Neural cell (in vitro differentiated cells): ENCODE results near the gene IL1RAPL2. TPM values are rescaled to one million over a fixed set of nuclear protein-coding genes. Genes with fewer than 3 reads are reported as not detected.
"Not testable (repeated sequence)": the region's sequence is repeated elsewhere in the genome, so short reads cannot be mapped to it uniquely, and the experiment has no call there.

Experiments
- H2AFZ ChIP-seq: fragments of 200-600, 300-800 bp; sonication (generic), shearing (Covaris generic); 2 replicates; pipeline ENCODE4 v1.6.0; 2014; ENCODE audit warnings: low read depth, mild to moderate bottlenecking, antibody characterized with exemption, low read length, moderate library complexity
- H3F3A ChIP-seq: fragments of 200-600 bp; shearing (Covaris generic); 2 replicates; pipeline ENCODE4 v1.6.1; 2016; ENCODE audit warnings: mild to moderate bottlenecking, moderate library complexity, mixed read lengths, antibody characterized with exemption, low read length; ENCODE audit not compliant: insufficient read depth, poor library complexity, severe bottlenecking
- H3K27ac ChIP-seq: fragments of 200-600, 300-800 bp; sonication (generic), shearing (Covaris generic); 2 replicates; pipeline ENCODE4 v1.5.1; 2014; ENCODE audit warnings: mild to moderate bottlenecking, low read length, moderate library complexity
- H3K27me3 ChIP-seq: fragments of 300-800, 200-600 bp; sonication (generic), shearing (Covaris generic); 2 replicates; pipeline ENCODE4 v1.6.0; 2014; ENCODE audit warnings: mild to moderate bottlenecking, low read depth, low read length, moderate library complexity; ENCODE audit not compliant: insufficient read depth
- H3K36me3 ChIP-seq: fragments of 300-800, 200-600 bp; sonication (generic), shearing (Covaris generic); 2 replicates; pipeline ENCODE4 v1.5.1; 2014; ENCODE audit warnings: mild to moderate bottlenecking, antibody characterized with exemption, low read length, moderate library complexity; ENCODE audit not compliant: insufficient read depth
- H3K4me2 ChIP-seq: fragments of 300-800, 200-600 bp; sonication (generic), shearing (Covaris generic); 2 replicates; pipeline ENCODE4 v1.6.0; 2014; ENCODE audit warnings: mild to moderate bottlenecking, low read length
- H3K4me3 ChIP-seq: fragments of 300-800, 200-600 bp; sonication (generic), shearing (Covaris generic); 2 replicates; pipeline ENCODE4 v1.5.1; 2014; ENCODE audit warnings: mild to moderate bottlenecking, low read length, moderate library complexity
- H3K79me2 ChIP-seq: fragments of 200-600 bp; shearing (Covaris generic); replicated peaks from 2 replicates; pipeline ENCODE4 v1.6.0; 2014; ENCODE audit warnings: mild to moderate bottlenecking, low read length, moderate library complexity; ENCODE audit not compliant: insufficient read depth
- H3K9ac ChIP-seq: fragments of 300-800, 200-600 bp; sonication (generic), shearing (Covaris generic); 2 replicates; pipeline ENCODE4 v1.6.1; 2016; ENCODE audit warnings: mild to moderate bottlenecking, low read length, mixed read lengths
- H3K9me2 ChIP-seq: fragments of 200-600 bp; shearing (Covaris generic); 2 replicates; pipeline ENCODE4 v1.6.1; 2016; ENCODE audit warnings: mild to moderate bottlenecking, low read length, mixed read lengths; ENCODE audit not compliant: insufficient read depth
- H3K9me3 ChIP-seq: fragments of 200-600, 300-800 bp; sonication (generic), shearing (Covaris generic); 2 replicates; pipeline ENCODE4 v1.6.1; 2016; ENCODE audit warnings: mild to moderate bottlenecking, mixed run types, low read length, moderate library complexity, mixed read lengths
- H4K20me1 ChIP-seq: fragments of 200-600 bp; shearing (Covaris generic); 2 replicates; pipeline ENCODE4 v1.6.1; 2016; ENCODE audit warnings: mild to moderate bottlenecking, mixed run types; ENCODE audit not compliant: insufficient read depth
- EP300 ChIP-seq: fragments of 450-650 bp; conservative IDR thresholded peaks from 2 replicates; pipeline ENCODE4 v1.6.1; 2014; ENCODE audit warnings: antibody characterized with exemption, mild to moderate bottlenecking, moderate library complexity; ENCODE audit not compliant: poor library complexity, severe bottlenecking
- EZH2 ChIP-seq: fragments of 200-600, 300-800 bp; shearing (Covaris generic), sonication (generic); IDR thresholded peaks from 2 replicates; pipeline ENCODE4 v1.6.1; 2014; ENCODE audit warnings: antibody characterized with exemption, low read length, borderline replicate concordance, mild to moderate bottlenecking; ENCODE audit not compliant: insufficient read depth, poor library complexity, severe bottlenecking
- MXI1 ChIP-seq: fragments of 450-650 bp; conservative IDR thresholded peaks from 2 replicates; pipeline ENCODE4 v1.6.1; 2014; ENCODE audit warnings: antibody characterized with exemption, mild to moderate bottlenecking; ENCODE audit not compliant: poor library complexity, severe bottlenecking
- POLR2AphosphoS5 ChIP-seq: IDR thresholded peaks from 2 replicates; pipeline ENCODE4 v1.6.1; 2012
- RAD21 ChIP-seq: fragments of 450-650 bp; conservative IDR thresholded peaks from 2 replicates; pipeline ENCODE4 v1.6.1; 2014; ENCODE audit warnings: antibody characterized with exemption, mild to moderate bottlenecking, moderate library complexity
- REST ChIP-seq: IDR thresholded peaks from 2 replicates; pipeline ENCODE4 v1.6.1; 2012; ENCODE audit warnings: borderline replicate concordance
- SMC3 ChIP-seq: fragments of 450-650 bp; conservative IDR thresholded peaks from 2 replicates; pipeline ENCODE4 v1.6.1; 2014; ENCODE audit warnings: antibody characterized with exemption, mild to moderate bottlenecking, moderate library complexity; ENCODE audit not compliant: poor library complexity
- TAF1 ChIP-seq: IDR thresholded peaks from 2 replicates; pipeline ENCODE4 v1.6.1; 2012; ENCODE audit warnings: low read depth
- polyA plus RNA-seq: library from polyadenylated mRNA; depleted of rRNA; stranded (reverse); fragments of >200 nt; gene quantifications from 2 replicates; pipeline ENCODE4 v1.2.3, GENCODE V29; 2014
- TF ChIP-seq, protein P1 (sequence below): fragments of 450-650 bp; IDR thresholded peaks from 2 replicates; pipeline ENCODE4 v1.5.1; 2014; ENCODE audit warnings: antibody characterized with exemption, mild to moderate bottlenecking, moderate library complexity; ENCODE audit not compliant: poor library complexity, severe bottlenecking

The IL1RAPL2 gene
- polyA plus RNA-seq, 1 donor from 2014 or later: not detected

- Histone ChIP-seq H4K20me1 (no peaks in the 10 kb centered on the region), H3K9me3 (no peaks in the 10 kb centered on the region), H3K27ac (no peak overlapping the region), H3K79me2 (no peaks in the 10 kb centered on the region), H3K9me2 (no peaks in the 10 kb centered on the region), H3K9ac (no peak overlapping the region), H2AFZ (no peak overlapping the region), H3F3A (no peaks in the 10 kb centered on the region), H3K4me3 (no peak overlapping the region), H3K4me2 (no peak overlapping the region), H3K36me3 (no peaks in the 10 kb centered on the region), H3K27me3 (no peaks in the 10 kb centered on the region)
- no peak for TF ChIP-seq POLR2AphosphoS5
- TF ChIP-seq MXI1: no peak
- TF ChIP-seq, protein P1, sequence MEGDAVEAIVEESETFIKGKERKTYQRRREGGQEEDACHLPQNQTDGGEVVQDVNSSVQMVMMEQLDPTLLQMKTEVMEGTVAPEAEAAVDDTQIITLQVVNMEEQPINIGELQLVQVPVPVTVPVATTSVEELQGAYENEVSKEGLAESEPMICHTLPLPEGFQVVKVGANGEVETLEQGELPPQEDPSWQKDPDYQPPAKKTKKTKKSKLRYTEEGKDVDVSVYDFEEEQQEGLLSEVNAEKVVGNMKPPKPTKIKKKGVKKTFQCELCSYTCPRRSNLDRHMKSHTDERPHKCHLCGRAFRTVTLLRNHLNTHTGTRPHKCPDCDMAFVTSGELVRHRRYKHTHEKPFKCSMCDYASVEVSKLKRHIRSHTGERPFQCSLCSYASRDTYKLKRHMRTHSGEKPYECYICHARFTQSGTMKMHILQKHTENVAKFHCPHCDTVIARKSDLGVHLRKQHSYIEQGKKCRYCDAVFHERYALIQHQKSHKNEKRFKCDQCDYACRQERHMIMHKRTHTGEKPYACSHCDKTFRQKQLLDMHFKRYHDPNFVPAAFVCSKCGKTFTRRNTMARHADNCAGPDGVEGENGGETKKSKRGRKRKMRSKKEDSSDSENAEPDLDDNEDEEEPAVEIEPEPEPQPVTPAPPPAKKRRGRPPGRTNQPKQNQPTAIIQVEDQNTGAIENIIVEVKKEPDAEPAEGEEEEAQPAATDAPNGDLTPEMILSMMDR: no peak
Observed at GRCh38 chrX:104670051-104670450, 104.1 kb downstream of the IL1RAPL2 start.

GRCh38 chrX:104677517-104677916 is 111.5 kb downstream of the IL1RAPL2 start:
- H3K4me3 ChIP-seq, H3K4me2 ChIP-seq, H4K20me1 ChIP-seq, H3K79me2 ChIP-seq, H3K9me3 ChIP-seq, H2AFZ ChIP-seq, H3K27ac ChIP-seq, H3K9ac ChIP-seq, H3K27me3 ChIP-seq, H3K36me3 ChIP-seq, H3K9me2 ChIP-seq, H3F3A ChIP-seq: not testable (repeated sequence)

DNA sequence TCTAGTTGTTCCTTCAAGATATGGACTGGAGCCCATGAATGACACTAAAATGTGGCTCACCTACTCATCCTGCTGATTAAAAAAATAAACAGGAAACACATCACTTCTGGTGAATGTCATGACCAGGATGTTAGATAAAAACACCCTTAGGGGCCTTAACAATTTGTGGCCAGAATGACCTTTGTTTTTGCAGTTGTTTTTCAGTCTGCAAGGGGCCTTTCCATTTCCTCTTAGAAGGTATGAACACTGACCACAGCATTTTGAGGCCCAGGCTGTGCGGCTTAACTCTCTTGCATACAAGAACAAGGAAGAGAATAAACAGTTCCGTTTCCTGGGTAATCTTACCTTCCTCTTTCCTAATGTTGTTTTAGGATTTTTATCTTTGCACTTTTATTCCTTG is 113.2 kb downstream of the IL1RAPL2 start:
- Histone ChIP-seq H3K9me3 (no peaks in the 10 kb centered on the region), H4K20me1 (no peaks in the 10 kb centered on the region), H3K27ac (peak overlapping the region; percentile 29), H3F3A (no peaks in the 10 kb centered on the region), H3K4me3 (no peak overlapping the region), H3K9ac (no peak overlapping the region), H3K79me2 (no peaks in the 10 kb centered on the region), H3K27me3 (no peaks in the 10 kb centered on the region), H3K4me2 (no peak overlapping the region), H2AFZ (no peak overlapping the region), H3K36me3 (no peaks in the 10 kb centered on the region), H3K9me2 (no peaks in the 10 kb centered on the region)
- no peak for TF ChIP-seq EP300
- TF ChIP-seq, protein P1: no peak
- TF ChIP-seq SMC3: no peak
- TF ChIP-seq REST: no peak
- no peak for TF ChIP-seq POLR2AphosphoS5
- TF ChIP-seq MXI1: no peak
- no peak for TF ChIP-seq TAF1
- no peak for TF ChIP-seq RAD21
- no peak for TF ChIP-seq EZH2
